GM23338 (cell line): Measurements from ENCODE around the gene MAGI1. TPM values are rescaled to one million over a fixed set of nuclear protein-coding genes. Genes with fewer than 3 reads are reported as not detected.
A peak's percentile ranks its signal among the peaks of the same experiment; 100 is the strongest.

Experiments used
- ATAC-seq: fragments of 200-7000 bp; cut with Tn5 transposase; 3 replicates; pipeline ENCODE4 v1.9.1; 2020
- DNase-seq: peaks from one replicate; pipeline ENCODE4 v3.0.0-alpha.2; 2015; ENCODE audit warnings: low spot score
- H2AFZ ChIP-seq: fragments of 200-600 bp; sonication (generic); 2 replicates; pipeline ENCODE4 v1.8.0; 2016; ENCODE audit warnings: antibody characterized with exemption, mild to moderate bottlenecking, moderate library complexity
- H3F3A ChIP-seq: fragments of 200-600 bp; sonication (generic); replicated peaks from 2 replicates; pipeline ENCODE4 v1.8.0; 2017; ENCODE audit warnings: antibody characterized with exemption, mixed run types, low read depth
- H3K27ac ChIP-seq: fragments of 200-600 bp; sonication (generic); 2 replicates; pipeline ENCODE4 v1.6.1; 2016; ENCODE audit warnings: low read depth
- H3K27me3 ChIP-seq: fragments of 200-600 bp; sonication (generic); 2 replicates; pipeline ENCODE4 v1.8.0; 2016; ENCODE audit warnings: mild to moderate bottlenecking, mixed run types, moderate library complexity; ENCODE audit not compliant: insufficient read depth
- H3K36me3 ChIP-seq: fragments of 200-600 bp; sonication (generic); 2 replicates; pipeline ENCODE4 v1.8.0; 2016; ENCODE audit warnings: mild to moderate bottlenecking; ENCODE audit not compliant: insufficient read depth
- H3K4me1 ChIP-seq: fragments of 200-600 bp; sonication (generic); 2 replicates; pipeline ENCODE4 v1.8.0; 2016; ENCODE audit warnings: mild to moderate bottlenecking, moderate library complexity; ENCODE audit not compliant: insufficient read depth
- H3K4me2 ChIP-seq: fragments of 200-600 bp; sonication (generic); 2 replicates; pipeline ENCODE4 v1.7.1; 2017; ENCODE audit warnings: mixed run types
- H3K4me3 ChIP-seq: fragments of 200-600 bp; sonication (generic); 2 replicates; pipeline ENCODE4 v1.6.1; 2016; ENCODE audit warnings: mixed run types
- H3K79me2 ChIP-seq: fragments of 200-600 bp; sonication (generic); replicated peaks from 2 replicates; pipeline ENCODE4 v1.8.0; 2017; ENCODE audit warnings: mild to moderate bottlenecking; ENCODE audit not compliant: insufficient read depth
- H3K9me2 ChIP-seq: fragments of 200-600 bp; sonication (generic); 2 replicates; pipeline ENCODE4 v1.8.0; 2017; ENCODE audit not compliant: insufficient read depth
- H4K20me1 ChIP-seq: fragments of 200-600 bp; sonication (generic); replicated peaks from 2 replicates; pipeline ENCODE4 v1.8.0; 2017; ENCODE audit warnings: mild to moderate bottlenecking; ENCODE audit not compliant: insufficient read depth
- H3K27ac Mint-ChIP-seq: 2 replicates; pipeline ENCODE4 v1.8.0; 2020; ENCODE audit warnings: inconsistent platforms, mild to moderate bottlenecking, moderate library complexity, mixed read lengths
- H3K27me3 Mint-ChIP-seq: 3 replicates; pipeline ENCODE4 v1.8.0; 2022; ENCODE audit warnings: low read depth, mild to moderate bottlenecking, moderate library complexity, mixed read lengths, inconsistent platforms; ENCODE audit not compliant: insufficient read depth, poor library complexity
- H3K36me3 Mint-ChIP-seq: 3 replicates; pipeline ENCODE4 v1.8.0; 2021; ENCODE audit warnings: low read depth, mild to moderate bottlenecking, inconsistent platforms, moderate library complexity, mixed read lengths
- H3K4me1 Mint-ChIP-seq: 3 replicates; pipeline ENCODE4 v1.8.0; 2020; ENCODE audit warnings: mild to moderate bottlenecking, inconsistent platforms, mixed read lengths
- H3K4me3 Mint-ChIP-seq: 3 replicates; pipeline ENCODE4 v1.8.0; 2021; ENCODE audit warnings: moderate library complexity, mild to moderate bottlenecking, inconsistent platforms, mixed read lengths
- H3K9me3 Mint-ChIP-seq: 3 replicates; pipeline ENCODE4 v1.8.0; 2020; ENCODE audit warnings: moderate library complexity, mild to moderate bottlenecking, inconsistent platforms, mixed read lengths
- CREB1 ChIP-seq: fragments of 250-450 bp; sonication (Bioruptor Pico); IDR thresholded peaks from 2 replicates; pipeline ENCODE4 v1.5.0; 2020; ENCODE audit warnings: low read depth, mild to moderate bottlenecking, moderate library complexity
- ETS1 ChIP-seq: IDR thresholded peaks from 2 replicates; pipeline ENCODE4 v1.6.1; 2016; ENCODE audit warnings: antibody characterized with exemption
- EZH2 ChIP-seq: fragments of 200-600 bp; sonication (generic); IDR thresholded peaks from one replicate; pipeline ENCODE4 v1.8.0; 2017; ENCODE audit warnings: antibody characterized with exemption, mild to moderate bottlenecking, low read depth; ENCODE audit not compliant: unreplicated experiment
- EZH2phosphoT487 ChIP-seq: fragments of 200-600 bp; sonication (generic); IDR thresholded peaks from one replicate; pipeline ENCODE4 v1.8.1; 2018; ENCODE audit warnings: antibody characterized with exemption; ENCODE audit not compliant: unreplicated experiment
- JUNB ChIP-seq: IDR thresholded peaks from one replicate; pipeline ENCODE4 v1.6.1; 2016; ENCODE audit warnings: antibody characterized with exemption; ENCODE audit not compliant: unreplicated experiment
- POLR2AphosphoS5 ChIP-seq: IDR thresholded peaks from 2 replicates; pipeline ENCODE4 v1.6.1; 2016; ENCODE audit warnings: antibody characterized with exemption, low read depth
- REST ChIP-seq: IDR thresholded peaks from one replicate; pipeline ENCODE4 v1.6.1; 2018; ENCODE audit warnings: antibody characterized with exemption; ENCODE audit not compliant: unreplicated experiment
- STAT1 ChIP-seq: IDR thresholded peaks from one replicate; pipeline ENCODE4 v1.6.1; 2016; ENCODE audit warnings: antibody characterized with exemption; ENCODE audit not compliant: unreplicated experiment
- ZNF114 ChIP-seq: fragments of 250-450 bp; sonication (Bioruptor Pico); IDR thresholded peaks from 2 replicates; pipeline ENCODE4 v1.5.0; 2020; ENCODE audit warnings: mild to moderate bottlenecking, moderate library complexity
- ZNF331 ChIP-seq: fragments of 250-450 bp; sonication (Bioruptor Pico); IDR thresholded peaks from 2 replicates; pipeline ENCODE4 v1.5.0; 2020; ENCODE audit warnings: low read depth, mild to moderate bottlenecking, moderate library complexity
- ZNF462 ChIP-seq: fragments of 250-450 bp; sonication (Bioruptor Pico); IDR thresholded peaks from 2 replicates; pipeline ENCODE4 v1.5.0; 2020; ENCODE audit warnings: mild to moderate bottlenecking, moderate library complexity
- polyA plus RNA-seq: library from polyadenylated mRNA; unstranded; fragments of >200 nt; fragmentation: Nextera tagmentation; extraction: Ambion mirVana; gene quantifications from 2 replicates; pipeline ENCODE4 v1.2.1, GENCODE V29; 2016
- total RNA-seq: library from RNA; depleted of rRNA; stranded (reverse); fragments of >200 nt; shearing (Covaris generic); gene quantifications from 2 replicates; pipeline ENCODE4 v1.2.3, GENCODE V29; 2014

The MAGI1 gene
- total and polyA plus RNA-seq, 2 experiments from 2014 or later: 27.4 to 71.2 TPM

GRCh38 chr3:65502526-65502925 lies 536.2 kb downstream of the MAGI1 start:
- Histone ChIP-seq H3K27me3 (no peaks in the 10 kb centered on the region), H3K27ac (no peak overlapping the region), H3K36me3 (no peaks in the 10 kb centered on the region), H2AFZ (no peak overlapping the region), H3K79me2 (peaks cover 94% of the 10 kb centered on the region), H3K4me2 (no peak overlapping the region), H3K4me3 (no peak overlapping the region), H3F3A (no peaks in the 10 kb centered on the region), H3K9me2 (no peaks in the 10 kb centered on the region), H3K4me1 (peaks cover 15% of the 10 kb centered on the region), H4K20me1 (no peaks in the 10 kb centered on the region)
- Mint-ChIP-seq H3K27ac (no peak overlapping the region), H3K9me3 (no peaks in the 10 kb centered on the region), H3K4me3 (no peak overlapping the region), H3K27me3 (peaks cover 3% of the 10 kb centered on the region), H3K36me3 (no peaks in the 10 kb centered on the region), H3K4me1 (peaks cover 34% of the 10 kb centered on the region)
- no peak for DNase-seq
- TF ChIP-seq ZNF331 (CRISPR knock-in tag) (no peak), EZH2 (no peak), CREB1 (no peak), EZH2phosphoT487 (no peak), REST (no peak), POLR2AphosphoS5 (no peak), ZNF114 (CRISPR knock-in tag) (no peak), STAT1 (no peak)
- ATAC-seq: no peak

GRCh38 chr3:65500398-65501306 lies 538.1 kb downstream of the MAGI1 start:
- DNase-seq: no peak
- H3K27ac Mint-ChIP-seq: no peak overlapping the region
- no peaks in the 10 kb centered on the region for H3K36me3 ChIP-seq
- no peak for TF ChIP-seq ETS1
- TF ChIP-seq ZNF114 (CRISPR knock-in tag): no peak
- TF ChIP-seq JUNB: no peak
- no peak for TF ChIP-seq ZNF462 (CRISPR knock-in tag)

More at GRCh38 chr3:65500398-65501306, 538.1 kb downstream of the MAGI1 start:
- no peaks in the 10 kb centered on the region for H3K9me2 ChIP-seq
- H4K20me1 ChIP-seq: peaks cover 8% of the 10 kb centered on the region; the same call in 1 of the 2 replicates
- peaks cover 16% of the 10 kb centered on the region for H3K4me1 ChIP-seq
- H3F3A ChIP-seq: no peaks in the 10 kb centered on the region
- H3K27ac ChIP-seq: peak overlapping the region; percentile 46; the same call in 1 of the 2 replicates
- ATAC-seq: no peak
- Mint-ChIP-seq H3K36me3 (no peaks in the 10 kb centered on the region), H3K4me1 (peaks cover 34% of the 10 kb centered on the region), H3K4me3 (no peak overlapping the region), H3K27me3 (peaks cover 3% of the 10 kb centered on the region), H3K9me3 (no peaks in the 10 kb centered on the region)
- H2AFZ ChIP-seq: no peak overlapping the region
- no peak overlapping the region for H3K4me2 ChIP-seq
- peaks cover 90% of the 10 kb centered on the region for H3K79me2 ChIP-seq
- no peak overlapping the region for H3K4me3 ChIP-seq
- no peaks in the 10 kb centered on the region for H3K27me3 ChIP-seq
